Thoracic aorta (tissue), 2 donors: ENCODE results near the gene CLMN. TPM values are rescaled to one million over a fixed set of nuclear protein-coding genes. Genes with fewer than 3 reads are reported as not detected.

ENCODE experiments used
- ATAC-seq: fragments of 150-250 bp; one replicate; pipeline ENCODE4 v1.8.0; 2017; ENCODE audit warnings: low read depth; ENCODE audit not compliant: insufficient number of reproducible peaks, low FRiP score
- DNase-seq: peaks from one replicate; pipeline ENCODE4 v3.0.0-alpha.2; 2020; ENCODE audit warnings: low spot score
- H3K27ac ChIP-seq, 2 donors: fragments of 200-600 bp; sonication (generic); 1 replicate in 1 of 2; 2 replicates in 1 of 2; pipeline ENCODE4 v1.5.1; 2016; ENCODE audit warnings: mild to moderate bottlenecking in 2 of 2, moderate library complexity in 2 of 2
- H3K27me3 ChIP-seq: fragments of 200-600 bp; sonication (generic); replicated peaks from 2 replicates; pipeline ENCODE4 v1.6.0; 2016; ENCODE audit warnings: mild to moderate bottlenecking; ENCODE audit not compliant: insufficient read depth
- H3K36me3 ChIP-seq: fragments of 200-600 bp; sonication (generic); one replicate; pipeline ENCODE4 v1.5.1; 2016
- H3K4me1 ChIP-seq, 2 donors: fragments of 200-600 bp; sonication (generic); 1 replicate in 1 of 2; 2 replicates in 1 of 2; pipeline versions ENCODE4 v1.5.1 to v1.6.0; 2016; ENCODE audit warnings: low read depth in 2 of 2, mild to moderate bottlenecking in 1 of 2; ENCODE audit not compliant: control insufficient read depth in 1 of 2
- H3K4me3 ChIP-seq: fragments of 200-600 bp; sonication (generic); 2 replicates; pipeline ENCODE4 v1.5.1; 2016; ENCODE audit warnings: mild to moderate bottlenecking
- H3K9me3 ChIP-seq: fragments of 200-600 bp; sonication (generic); 2 replicates; pipeline ENCODE4 v1.5.1; 2016
- CTCF ChIP-seq: fragments of 200-600 bp; sonication (generic); IDR thresholded peaks from one replicate; pipeline ENCODE4 v1.5.1; 2019; ENCODE audit warnings: antibody characterized with exemption
- total RNA-seq, 2 donors: library from RNA; depleted of rRNA; stranded (reverse); fragments of >200 nt; gene quantifications; one replicate each; pipeline versions ENCODE4 v1.1.0 to v1.2.3, GENCODE V29; 2016

Gene CLMN
- total RNA-seq, 2 donors from 2014 or later: 7.3 to 10.4 TPM

DNA sequence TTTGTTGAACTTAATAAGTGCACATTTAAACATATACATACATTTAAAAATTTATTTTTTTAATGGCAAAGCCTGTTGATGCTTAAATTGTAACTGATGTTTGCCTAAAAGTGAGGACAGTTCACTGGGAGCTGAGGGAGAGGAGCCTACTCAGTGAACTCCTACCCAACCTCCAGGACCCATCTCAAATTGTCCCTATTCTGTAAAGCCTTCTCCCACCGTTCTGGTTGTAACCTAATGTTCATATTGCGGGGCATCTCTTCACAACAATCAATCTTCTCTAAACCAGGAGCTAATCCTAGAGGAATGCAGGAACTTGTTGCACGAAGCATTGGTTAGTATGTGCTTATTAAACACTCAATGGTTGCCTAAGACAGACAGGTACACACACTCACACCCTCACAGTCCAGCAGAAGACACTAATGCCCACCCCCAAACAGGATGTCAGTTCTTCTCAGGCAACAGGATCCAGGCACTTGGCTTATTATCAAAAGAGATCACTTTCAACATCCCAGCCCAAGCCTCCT lies 1.8 kb downstream of the CLMN start:
- Histone ChIP-seq H3K9me3 (no peaks in the 10 kb centered on the region), H3K27ac (no peak overlapping the region), H3K4me3 (no peak overlapping the region), H3K27me3 (no peaks in the 10 kb centered on the region), H3K4me1 (peaks cover 4 to 22% of the 10 kb centered on the region in 2 donors), H3K36me3 (no peaks in the 10 kb centered on the region)
- ATAC-seq (no peak), DNase-seq (no peak)
- TF ChIP-seq CTCF: no peak

- ATAC-seq (no peak), DNase-seq (no peak)
- Histone ChIP-seq H3K9me3 (no peaks in the 10 kb centered on the region), H3K4me3 (no peak overlapping the region), H3K27me3 (no peaks in the 10 kb centered on the region), H3K4me1 (peaks cover 4 to 22% of the 10 kb centered on the region in 2 donors), H3K36me3 (no peaks in the 10 kb centered on the region), H3K27ac (no peak overlapping the region)
- no peak for TF ChIP-seq CTCF
Observed at GRCh38 chr14:95316821-95317220, 2.9 kb downstream of the CLMN start.

DNA sequence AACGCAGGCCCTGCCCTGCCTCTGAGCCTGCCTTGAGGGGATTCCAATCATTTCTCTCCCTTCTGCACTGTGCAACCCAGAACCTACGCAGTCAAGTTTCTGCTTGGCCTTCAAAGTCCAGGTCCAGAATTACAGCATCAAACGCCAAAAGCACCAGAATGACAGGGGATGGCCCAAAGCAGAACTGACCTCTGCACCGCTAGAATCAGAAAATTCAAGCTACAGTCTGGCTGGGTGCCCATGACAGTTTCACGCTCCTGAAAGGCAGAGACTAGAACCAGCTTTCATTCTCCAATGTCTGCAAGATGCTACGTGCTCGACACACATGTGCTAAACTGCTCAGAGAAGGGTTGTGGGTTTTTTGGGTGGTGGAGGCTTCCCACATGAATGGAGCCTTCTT lies 4.1 kb downstream of the CLMN start:
- no peaks in the 10 kb centered on the region for H3K9me3 ChIP-seq
- no peak overlapping the region for H3K27ac ChIP-seq
- no peaks in the 10 kb centered on the region for H3K27me3 ChIP-seq
- ATAC-seq (no peak), DNase-seq (no peak)
- H3K4me1 ChIP-seq: peaks cover 4 to 22% of the 10 kb centered on the region in 2 donors
- H3K36me3 ChIP-seq: no peaks in the 10 kb centered on the region
- TF ChIP-seq CTCF: no peak
- H3K4me3 ChIP-seq: no peak overlapping the region

DNA sequence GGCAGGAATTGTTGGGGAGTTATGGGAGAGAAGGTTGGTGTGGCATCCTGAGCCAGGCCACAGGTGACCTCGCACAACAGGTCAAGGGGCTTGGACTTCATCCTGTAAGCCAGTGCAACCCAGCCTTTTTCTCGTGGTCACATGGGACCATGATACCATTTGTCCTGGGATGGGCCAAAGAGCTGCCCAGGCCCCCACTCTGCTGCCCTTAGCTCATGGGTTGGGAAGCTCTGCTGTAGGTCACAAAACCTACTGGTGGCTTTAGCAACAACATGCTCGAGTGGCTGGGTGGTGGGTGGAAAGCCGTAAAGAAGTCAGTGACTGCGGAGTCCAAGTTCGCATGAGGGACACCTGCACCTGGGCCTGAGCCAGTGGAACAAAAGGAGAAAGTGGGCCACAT lies 4.6 kb downstream of the CLMN start:
- TF ChIP-seq CTCF: no peak
- H3K4me1 ChIP-seq: peaks cover 4 to 18% of the 10 kb centered on the region in 2 donors
- H3K27ac ChIP-seq: no peak overlapping the region

GRCh38 chr14:95314609-95315008 lies 5.1 kb downstream of the CLMN start:
- Histone ChIP-seq H3K9me3 (no peaks in the 10 kb centered on the region), H3K4me3 (no peak overlapping the region), H3K27ac (no peak overlapping the region), H3K4me1 (peaks cover 4 to 17% of the 10 kb centered on the region in 2 donors), H3K36me3 (no peaks in the 10 kb centered on the region), H3K27me3 (no peaks in the 10 kb centered on the region)
- DNase-seq (no peak), ATAC-seq (no peak)
- no peak for TF ChIP-seq CTCF

More for the DNA sequence above, 4.6 kb downstream of the CLMN start:
- Histone ChIP-seq H3K36me3 (no peaks in the 10 kb centered on the region), H3K9me3 (no peaks in the 10 kb centered on the region), H3K27me3 (no peaks in the 10 kb centered on the region), H3K4me3 (no peak overlapping the region)
- ATAC-seq: no peak
- no peak for DNase-seq
